GM21360 (cell line): Measurements from ENCODE around the gene PRDX2.
A peak's percentile ranks its signal among the peaks of the same experiment; 100 is the strongest.
"Not testable (repeated sequence)": the region's sequence is repeated elsewhere in the genome, so short reads cannot be mapped to it uniquely, and the experiment has no call there.

Experiments
- ATAC-seq: cut with Tn5 transposase; IDR thresholded peaks from one replicate; pipeline ENCODE4 v1.9.1; 2021; ENCODE audit warnings: mild to moderate bottlenecking, moderate library complexity; ENCODE audit not compliant: unreplicated experiment

Gene PRDX2

GRCh38 chr19:12801466-12802266 is at the start of gene PRDX2, which contains the start of gene THSD8:
Gene PRDX2, minus strand, starts transcription at chr19:12801800. Its CDS starts 539 bp downstream, at chr19:12801261.
Gene THSD8, plus strand, starts transcription at chr19:12802069. Its CDS starts 3 bp downstream, at chr19:12802072.
- ATAC-seq, result no peak

- no peak for ATAC-seq
These were observed 45.8 kb upstream of the PRDX2 start for GRCh38 chr19:12847159-12848139.

- ATAC-seq, result not testable (repeated sequence)
These were observed 45.0 kb upstream of the PRDX2 start for GRCh38 chr19:12846613-12847012.

- no peak for ATAC-seq
These were observed 42.6 kb upstream of the PRDX2 start for GRCh38 chr19:12843999-12844732.

- ATAC-seq, result no peak
These were observed 41.7 kb upstream of the PRDX2 start for GRCh38 chr19:12843328-12843727.

- ATAC-seq, result no peak
These were observed 40.9 kb upstream of the PRDX2 start for GRCh38 chr19:12842511-12842910.

- no peak for ATAC-seq
These were observed 39.5 kb upstream of the PRDX2 start for GRCh38 chr19:12841094-12841493.

- ATAC-seq, result no peak
These were observed 38.8 kb upstream of the PRDX2 start for GRCh38 chr19:12840091-12841079.

- no peak for ATAC-seq
These were observed 37.5 kb upstream of the PRDX2 start for GRCh38 chr19:12838886-12839756.

GRCh38 chr19:12838182-12838885 is 36.7 kb upstream of the PRDX2 start, which contains the start of gene MAST1:
Gene MAST1, plus strand, starts transcription at chr19:12838515. Its CDS starts 58 bp downstream, at chr19:12838573.
- peak; percentile 41 for ATAC-seq

- ATAC-seq, result no peak
These were observed 35.6 kb upstream of the PRDX2 start for GRCh38 chr19:12837225-12837624.

GRCh38 chr19:12836529-12836863 is 34.9 kb upstream of the PRDX2 start:
- no peak for ATAC-seq

- ATAC-seq, result no peak
These were observed 33.6 kb upstream of the PRDX2 start for GRCh38 chr19:12834976-12835757.

GRCh38 chr19:12834566-12834943 is 33.0 kb upstream of the PRDX2 start, which contains the start of gene RTBDN:
Gene RTBDN, minus strand, starts transcription at chr19:12834579. Its CDS starts 4,600 bp downstream, at chr19:12829979.
- no peak for ATAC-seq

- no peak for ATAC-seq
These were observed 32.4 kb upstream of the PRDX2 start for GRCh38 chr19:12833738-12834565.

- ATAC-seq, result no peak
These were observed 31.8 kb upstream of the PRDX2 start for GRCh38 chr19:12833418-12833737.
